ENCODE measurements around the gene ADAMTS16.

GRCh38 chr5:5181650-5182324 is 41.7 kb downstream of the ADAMTS16 start:
- TF ChIP-seq EZH2 (IDR thresholded peaks at IDR 0.05; ENCODE audit: insufficient read depth, poor library complexity, severe bottlenecking), result no peak
- no peak for TF ChIP-seq EZH2phosphoT487 (IDR thresholded peaks at IDR 0.05; ENCODE audit: insufficient read depth, low read depth)
